ENCODE data around the gene CACNA1D.

DNA sequence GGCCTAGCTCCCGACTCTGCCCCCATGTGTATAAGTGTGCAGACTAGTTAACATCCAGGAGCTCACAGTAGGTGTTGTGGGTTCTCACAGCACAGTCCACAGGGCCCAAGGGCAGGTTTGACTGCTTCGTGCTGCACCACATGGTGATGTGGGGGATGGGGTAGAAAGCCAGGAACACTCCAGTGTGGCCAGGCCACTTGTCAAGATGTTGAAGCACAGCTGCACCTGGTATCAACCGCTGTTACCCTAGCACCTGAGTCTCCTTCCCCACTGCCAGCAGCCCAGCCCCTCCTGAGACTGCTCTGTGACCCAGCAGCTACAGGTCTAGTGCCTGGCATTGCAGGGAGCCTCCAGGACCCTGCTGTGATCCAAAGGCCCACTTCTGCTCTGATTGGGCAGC, 298.5 kb downstream of the CACNA1D start:
- no peak for TF ChIP-seq POLR2A (IDR thresholded peaks at IDR 0.05; ENCODE audit: low read depth, low read length)
- no peak for TF ChIP-seq TAF1 (IDR thresholded peaks at IDR 0.05; ENCODE audit: borderline replicate concordance, low read depth, low read length)
- no peak for TF ChIP-seq POLR2AphosphoS5 (IDR thresholded peaks at IDR 0.05; ENCODE audit: low read depth, low read length)

Data from GM12892 (cell line).